HG03095 (cell line): ENCODE measurements around the gene APOL5.

ENCODE experiments used
- ATAC-seq: cut with Tn5 transposase; IDR thresholded peaks from one replicate; pipeline ENCODE4 v1.9.1; 2021; ENCODE audit warnings: moderate library complexity; ENCODE audit not compliant: unreplicated experiment

Gene APOL5

DNA sequence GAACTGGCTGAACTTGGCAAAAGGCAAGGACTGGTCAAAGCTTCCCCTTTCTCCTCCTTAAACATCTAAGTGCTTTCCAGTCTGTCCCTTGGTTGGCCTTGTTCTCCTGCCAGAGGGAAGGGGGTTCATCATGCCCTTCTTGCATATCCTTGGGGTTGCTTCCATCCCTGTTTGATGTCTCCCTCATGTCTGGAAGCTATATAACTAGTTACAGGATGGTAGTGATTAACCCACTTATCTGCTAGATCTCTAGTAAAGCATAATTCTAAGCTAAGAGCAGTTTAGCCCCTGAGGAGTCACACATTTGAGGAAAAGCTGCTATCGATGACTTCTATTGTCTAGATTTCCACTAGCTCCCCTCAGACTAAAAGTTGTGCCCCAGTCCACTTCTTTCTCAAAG lies 22.9 kb downstream of the APOL5 start:
- ATAC-seq, result no peak

- ATAC-seq, result no peak
Measured at GRCh38 chr22:35742342-35743100, 24.8 kb downstream of the APOL5 start.

DNA sequence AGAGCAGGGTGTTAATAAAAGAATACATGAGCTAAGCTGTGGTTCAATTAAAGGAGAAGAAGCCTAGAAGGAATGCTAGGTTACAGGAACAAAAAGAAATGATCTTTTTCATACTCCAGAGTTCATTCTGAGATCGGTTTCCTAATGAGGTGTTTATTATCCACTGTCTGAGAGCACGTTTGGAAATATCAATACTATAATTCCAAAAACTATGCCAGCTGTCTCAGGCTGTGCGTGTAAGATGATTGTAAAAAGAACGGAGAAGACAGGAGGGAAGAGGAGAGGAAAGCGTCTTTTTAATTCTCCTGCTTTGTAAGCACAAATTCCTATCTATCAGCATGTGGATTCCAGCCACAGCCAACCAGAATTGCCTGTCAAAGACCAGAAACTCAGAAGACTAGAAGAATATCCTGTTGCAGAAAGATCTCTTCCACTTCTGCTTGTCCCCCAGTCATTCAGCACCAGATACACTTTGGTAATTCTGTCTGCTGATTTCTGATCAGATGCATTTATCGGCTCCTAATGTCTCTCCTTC lies 25.7 kb downstream of the APOL5 start:
- ATAC-seq, result no peak

- no peak for ATAC-seq
Measured at GRCh38 chr22:35746248-35746647, 28.6 kb downstream of the APOL5 start.

GRCh38 chr22:35746946-35747703 lies 29.5 kb downstream of the APOL5 start:
- no peak for ATAC-seq

DNA sequence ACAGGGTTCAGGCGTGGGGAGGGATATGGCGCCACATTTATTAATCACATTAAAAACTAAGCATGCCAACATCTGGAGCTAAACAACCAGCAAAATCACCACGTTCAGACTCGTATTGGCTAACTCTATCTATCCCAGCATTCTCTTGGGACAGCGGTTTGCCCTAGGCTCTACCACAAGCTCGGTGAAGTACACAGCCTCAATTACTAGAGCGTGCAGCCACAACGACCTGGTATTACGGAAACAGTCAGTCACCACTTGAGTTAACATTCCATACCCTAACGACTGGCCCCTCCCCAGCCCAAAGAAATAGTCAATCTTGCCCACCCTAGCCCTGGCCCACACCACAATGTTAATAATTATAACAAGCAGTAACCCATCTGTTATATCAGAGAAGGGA lies 32.1 kb downstream of the APOL5 start:
- ATAC-seq, result no peak

DNA sequence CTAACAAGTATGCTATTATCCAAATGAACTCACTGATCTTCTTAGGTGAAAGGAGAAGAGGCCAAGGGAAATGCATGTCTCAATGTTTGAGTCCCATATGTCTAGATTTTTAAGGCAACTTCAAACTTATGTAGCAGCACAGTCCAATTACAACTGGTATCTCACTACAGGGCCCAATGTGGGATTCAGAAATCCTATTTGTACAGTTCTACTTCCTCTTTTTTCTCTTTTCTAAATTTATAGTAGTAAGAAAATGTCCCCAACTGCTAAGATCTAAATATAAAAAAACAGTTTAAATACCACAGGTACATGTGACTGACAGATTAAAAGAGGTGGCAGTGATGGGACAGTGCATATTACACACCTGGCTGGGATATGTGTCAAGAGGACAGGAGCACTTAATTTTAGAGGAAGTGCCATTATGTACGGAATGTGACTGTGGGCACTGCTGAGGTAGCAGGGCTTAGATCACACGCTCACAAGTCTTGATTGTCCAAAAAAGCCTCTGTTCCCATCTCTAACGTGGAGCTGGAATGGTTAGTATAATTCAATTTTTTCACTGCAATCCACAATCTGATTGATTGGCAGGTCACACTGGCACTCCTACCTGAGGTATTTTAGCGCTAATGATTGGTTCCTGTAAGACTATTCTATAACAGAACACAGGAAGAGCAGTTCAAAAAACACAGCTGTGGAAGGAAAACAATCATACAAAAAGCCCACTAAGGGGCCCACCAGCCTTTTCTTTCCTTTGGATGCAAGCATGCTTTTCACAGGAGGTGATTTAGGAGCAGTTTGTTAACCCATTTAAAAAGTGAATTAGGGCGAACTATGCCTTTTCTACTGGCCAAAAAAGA lies 34.6 kb downstream of the APOL5 start:
- ATAC-seq, result no peak

- ATAC-seq, result no peak
Measured at GRCh38 chr22:35752863-35753189, 35.2 kb downstream of the APOL5 start.

DNA sequence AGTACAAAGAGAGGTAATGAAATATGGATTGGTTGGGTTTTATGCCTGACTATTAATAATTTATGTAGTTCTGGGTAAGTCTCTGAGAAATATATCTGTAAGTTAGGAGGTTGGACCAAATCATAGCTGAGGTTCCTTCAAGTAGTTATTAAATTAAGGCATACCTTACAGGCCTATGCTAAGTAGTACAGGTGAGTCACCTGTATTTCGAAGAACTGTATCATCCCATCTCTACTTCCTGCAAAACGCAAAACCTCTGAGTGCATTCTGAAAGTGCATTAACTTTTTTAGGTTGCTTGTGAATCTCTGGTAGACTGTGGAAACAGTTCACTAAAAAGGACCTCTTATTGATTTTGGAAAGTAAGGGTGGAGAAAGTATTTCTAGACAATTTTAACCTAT lies 37.1 kb downstream of the APOL5 start:
- ATAC-seq, result no peak

GRCh38 chr22:35756722-35757121 lies 39.0 kb downstream of the APOL5 start:
- ATAC-seq, result no peak

- ATAC-seq, result no peak
Measured at GRCh38 chr22:35758394-35758793, 40.7 kb downstream of the APOL5 start.

DNA sequence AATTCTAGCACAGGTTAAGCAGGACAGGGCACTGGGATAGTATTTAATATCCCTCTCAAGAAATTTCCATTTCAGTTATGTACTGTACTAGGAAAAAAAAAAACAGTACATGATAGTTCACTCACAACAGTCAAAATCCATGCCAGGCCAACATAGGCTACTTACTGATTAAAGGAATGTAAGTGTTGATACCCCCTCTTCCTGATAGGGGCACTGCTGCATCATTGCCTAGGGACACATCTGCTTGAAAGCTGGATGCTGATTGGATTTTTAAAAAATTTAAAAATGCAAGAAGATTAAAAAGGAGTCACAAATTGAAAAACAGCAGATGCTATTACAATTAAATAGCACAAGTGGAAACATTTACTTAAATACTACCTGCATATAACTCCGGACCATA lies 43.4 kb downstream of the APOL5 start:
- ATAC-seq, result no peak

DNA sequence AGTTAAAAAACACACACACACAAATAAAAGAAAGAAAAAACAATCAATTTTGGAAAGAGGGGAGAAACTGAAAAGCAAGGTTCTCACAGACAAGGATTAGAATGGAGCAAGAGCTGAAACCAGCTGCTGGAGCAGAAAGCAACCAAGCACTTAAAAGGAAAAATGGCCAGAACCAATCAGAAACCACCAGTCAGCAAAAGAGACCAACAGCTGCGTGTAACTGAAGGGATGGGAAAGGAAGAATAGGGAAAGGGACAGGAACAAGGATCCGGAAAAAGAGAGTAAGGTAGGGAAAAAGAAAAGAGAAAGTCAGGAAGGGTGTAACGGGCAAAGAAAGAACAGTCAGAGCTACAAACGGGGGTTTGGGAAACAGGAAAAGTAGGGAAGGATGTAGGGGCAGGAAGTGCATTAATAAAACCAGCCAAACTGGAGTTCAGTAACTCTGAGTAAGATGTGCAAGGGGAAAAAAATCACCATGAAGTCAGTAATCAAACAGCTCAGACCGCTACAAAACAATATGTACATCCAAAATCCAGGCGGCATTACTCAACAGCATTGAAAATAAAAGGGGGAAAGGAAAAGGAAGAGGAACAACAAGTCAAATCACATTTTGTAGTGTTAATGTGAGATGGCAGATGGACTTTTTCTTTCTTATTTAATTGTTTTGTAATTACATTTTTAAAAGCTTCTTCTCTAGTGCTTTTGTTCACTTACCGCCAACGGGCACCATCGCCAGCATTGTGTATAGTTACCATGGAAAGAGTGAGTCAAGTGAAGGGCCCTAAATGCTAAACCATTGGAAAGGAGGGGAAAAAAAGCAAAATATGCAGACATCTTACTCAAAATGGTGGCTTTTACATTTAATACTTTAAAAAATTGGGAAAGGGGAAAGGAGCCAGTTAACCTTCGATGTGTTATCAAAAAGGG lies 49.2 kb downstream of the APOL5 start:
- no peak for ATAC-seq

DNA sequence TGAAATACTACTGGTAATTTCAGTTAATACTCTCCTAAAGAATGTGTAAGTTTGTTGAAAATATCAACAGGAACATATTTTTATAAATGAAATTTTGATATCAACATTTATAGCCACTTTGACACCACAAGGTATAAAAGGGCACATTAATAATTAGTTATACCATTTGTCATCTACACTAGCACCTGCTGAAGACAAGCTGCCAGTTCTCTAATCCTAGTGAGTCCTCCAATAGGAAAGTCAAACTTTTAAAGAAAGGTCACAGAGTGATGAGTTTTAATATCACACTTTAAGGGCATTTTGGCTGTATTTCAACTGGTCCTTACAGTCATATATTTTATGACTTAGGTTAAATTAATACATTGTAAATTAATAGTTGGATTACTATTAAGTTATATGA lies 52.3 kb downstream of the APOL5 start:
- ATAC-seq, result no peak

DNA sequence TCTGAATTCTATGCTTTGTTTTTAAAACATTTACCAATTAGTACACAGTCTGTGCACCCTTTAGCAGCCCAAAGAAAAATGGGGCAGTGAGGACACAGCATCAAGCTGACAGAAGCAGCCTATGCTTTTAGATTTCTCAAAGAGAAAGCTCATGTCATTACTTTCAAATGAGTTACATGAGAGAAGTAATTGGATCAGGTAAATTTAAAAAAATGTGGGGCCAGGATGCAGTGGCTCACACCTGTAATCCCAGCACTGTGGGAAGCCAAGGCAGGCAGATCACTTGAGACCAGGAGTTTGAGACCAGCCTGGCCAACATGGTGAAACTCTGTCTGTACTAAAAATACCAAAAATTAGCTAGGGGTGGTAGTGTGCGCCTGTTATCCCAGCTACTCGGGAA lies 57.7 kb downstream of the APOL5 start:
- no peak for ATAC-seq

DNA sequence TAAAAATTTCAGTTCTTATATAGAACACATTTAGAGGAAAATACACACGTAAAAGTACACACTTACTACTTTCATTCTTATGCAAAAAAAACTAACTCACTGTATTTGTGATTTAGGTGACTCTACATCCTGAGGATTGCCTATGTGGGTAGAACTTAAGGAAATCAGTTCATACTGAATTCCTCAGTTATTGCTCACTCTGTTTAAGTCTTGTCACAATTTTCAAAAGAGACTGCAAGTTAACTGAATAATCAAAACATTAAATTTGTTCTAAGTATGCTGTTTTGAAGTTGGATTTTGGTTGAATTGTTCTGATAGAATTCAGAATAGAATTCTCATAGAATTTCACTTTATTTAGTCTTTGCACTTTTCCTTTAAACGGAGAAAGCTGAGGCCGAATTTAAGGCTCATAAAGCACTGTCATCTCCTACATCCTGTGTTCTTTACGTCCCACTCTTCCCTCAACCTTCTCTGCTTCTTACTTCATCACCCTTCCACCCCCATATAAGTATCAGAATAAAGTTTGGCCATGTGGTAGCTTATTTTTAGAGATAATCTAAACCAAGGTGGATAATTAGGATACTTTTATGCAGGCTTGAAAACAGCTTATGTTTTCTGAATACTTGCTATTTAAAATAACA lies 59.8 kb downstream of the APOL5 start:
- no peak for ATAC-seq
